ENCODE measurements around the gene RPS5. TPM values are rescaled to one million over a fixed set of nuclear protein-coding genes. Genes with fewer than 3 reads are reported as not detected.

The RPS5 gene
- total RNA-seq, 1 experiment from 2014 or later = 1,400 TPM

GRCh38 chr19:58349590-58349989 lies 37.5 kb upstream of the RPS5 start:
- H3K9ac ChIP-seq (ENCODE audit: extremely low read depth, insufficient read length, low read length) = no peak overlapping the region
- H3K14ac ChIP-seq (ENCODE audit: insufficient read depth, low read length) = no peak overlapping the region
- no peak overlapping the region for H4K8ac ChIP-seq (replicated peaks; ENCODE audit: insufficient read length, low read depth, low read length)
- H3K27me3 ChIP-seq (ENCODE audit: insufficient read depth, low read length) = no peaks in the 10 kb centered on the region
- H4K5ac ChIP-seq (ENCODE audit: insufficient read length, low read depth, low read length) = no peak overlapping the region
- H3K4me2 ChIP-seq (ENCODE audit: insufficient read depth, insufficient read length, low read length) = no peak overlapping the region
- Mint-ChIP-seq H3K27ac (peak overlapping the region in 1 of 3 experiments; percentile 17; a peak in 1 of 7 replicates), H3K9me3 (no peaks in the 10 kb centered on the region), H3K4me3 (no peak overlapping the region; a peak in 1 of 5 replicates), H3K27me3 (ENCODE audit: low read depth) (peaks cover 8% of the 10 kb centered on the region), H3K36me3 (ENCODE audit: insufficient read depth in 1 of 3, low read depth in 3 of 3) (peaks cover 0 to 6% (median 2%) of the 10 kb centered on the region in 3 experiments; a peak in 4 of 7 replicates), H3K4me1 (peaks cover 0 to 6% of the 10 kb centered on the region in 2 experiments; a peak in 2 of 4 replicates)
- no peak overlapping the region for H2BK5ac ChIP-seq (ENCODE audit: insufficient read length, low read length)
- DNase-seq = no peak
- no peaks in the 10 kb centered on the region for H3K79me2 ChIP-seq (ENCODE audit: insufficient read depth, low read length)
- no peak overlapping the region for H3K23ac ChIP-seq (ENCODE audit: insufficient read length, low read depth, low read length)
- H3K4ac ChIP-seq (ENCODE audit: low read depth, low read length) = no peak overlapping the region
- H2BK20ac ChIP-seq (ENCODE audit: low read depth, low read length, poor library complexity, severe bottlenecking) = no peak overlapping the region
- H2AFZ ChIP-seq (ENCODE audit: low read length) = no peak overlapping the region
- H3K4me1 ChIP-seq (ENCODE audit: insufficient read depth, low read length) = no peaks in the 10 kb centered on the region
- WGBS (ENCODE audit: extremely low coverage, insufficient read length, low lambda C conversion rate) = no CpG with 5 or more reads among the region's 8 CpGs
- no peak overlapping the region for H2BK12ac ChIP-seq (ENCODE audit: insufficient read length, low read depth, low read length)
- H2AK5ac ChIP-seq (ENCODE audit: insufficient read length, low read length) = no peak overlapping the region
- H3K27ac ChIP-seq (ENCODE audit: insufficient read length, low read depth, low read length) = no peak overlapping the region
- H3K18ac ChIP-seq (ENCODE audit: insufficient read length, low read depth, low read length) = no peak overlapping the region
- no peak overlapping the region for H4K91ac ChIP-seq (ENCODE audit: insufficient read length, low read depth, low read length)
- no peak overlapping the region for H3K56ac ChIP-seq (ENCODE audit: insufficient read length, low read depth, low read length)
- H2BK120ac ChIP-seq (ENCODE audit: low read depth, low read length, poor library complexity, severe bottlenecking) = no peak overlapping the region
- H4K20me1 ChIP-seq (ENCODE audit: control insufficient read depth, insufficient read depth, insufficient read length) = no peaks in the 10 kb centered on the region
- no peaks in the 10 kb centered on the region for H3K79me1 ChIP-seq (ENCODE audit: insufficient read depth, low read depth, low read length, poor library complexity, severe bottlenecking)
- TF ChIP-seq CTCF (conservative IDR thresholded peaks at IDR 0.05) = no peak
- no peaks in the 10 kb centered on the region for H3K9me3 ChIP-seq (ENCODE audit: control insufficient read depth, low read depth, low read length)
- H2BK15ac ChIP-seq (ENCODE audit: low read depth, low read length) = no peak overlapping the region
- peaks cover 6% of the 10 kb centered on the region for H3K23me2 ChIP-seq (ENCODE audit: insufficient read length, low read depth, low read length, poor library complexity, severe bottlenecking)
- H3T11ph ChIP-seq (ENCODE audit: low read length) = no peak overlapping the region

Measured in H9 (cell line).